ENCODE results near the gene PACS2.
"Not testable (repeated sequence)": the region's sequence is repeated elsewhere in the genome, so short reads cannot be mapped to it uniquely, and the experiment has no call there.

The PACS2 gene

DNA sequence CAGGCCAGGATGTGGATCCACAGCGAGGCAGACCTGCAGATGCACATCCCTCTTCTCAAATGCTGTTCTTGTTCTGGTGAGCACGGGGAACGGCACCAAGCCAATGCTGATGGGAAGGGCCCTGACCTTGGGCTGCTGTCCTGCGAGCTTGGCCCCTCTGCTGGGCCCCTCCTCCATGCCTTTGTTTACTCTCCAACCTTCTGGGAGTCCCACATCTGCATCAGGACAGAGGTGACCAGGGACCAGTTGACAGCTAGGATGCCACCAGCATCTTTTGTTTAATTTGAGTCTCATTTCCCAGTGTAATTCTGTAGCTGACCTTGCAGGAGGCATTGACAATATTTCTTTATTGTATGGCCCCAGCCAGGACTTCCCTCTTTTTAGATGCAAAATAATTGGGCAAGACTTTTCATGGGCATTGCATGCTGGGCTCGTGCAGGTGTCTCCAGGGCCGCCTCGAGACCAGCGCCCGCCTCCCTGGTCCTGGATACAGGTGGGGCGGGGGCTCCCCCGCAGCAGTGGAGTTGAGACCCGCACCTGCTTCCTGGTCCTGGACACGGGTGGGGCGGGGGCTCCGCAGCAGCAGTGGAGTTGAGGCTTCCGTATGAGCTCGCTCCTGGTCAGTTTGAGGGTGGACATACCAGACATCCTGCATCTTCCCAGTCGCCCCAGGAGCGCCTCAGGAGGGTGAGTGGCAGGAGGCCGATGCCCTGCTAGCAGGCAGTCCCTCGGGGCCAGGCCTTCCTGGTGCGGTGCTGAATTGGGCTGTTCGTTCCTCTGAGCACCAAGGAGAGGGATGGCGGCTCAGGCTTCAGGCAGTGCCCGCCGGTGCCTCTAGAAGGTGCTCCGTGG, 11.4 kb downstream of the PACS2 start:
- peak; percentile 6 for DNase-seq (ENCODE audit: extremely low read depth, insufficient read length)
- Histone ChIP-seq H3K4me3 (replicated peaks; ENCODE audit: low read depth, low read length) (no peak overlapping the region), H3K27me3 (replicated peaks; ENCODE audit: control insufficient read depth, insufficient read depth, low read length) (no peaks in the 10 kb centered on the region), H3K36me3 (ENCODE audit: control insufficient read depth, insufficient read depth, low read length) (no peaks in the 10 kb centered on the region)
- TF ChIP-seq, protein P1, sequence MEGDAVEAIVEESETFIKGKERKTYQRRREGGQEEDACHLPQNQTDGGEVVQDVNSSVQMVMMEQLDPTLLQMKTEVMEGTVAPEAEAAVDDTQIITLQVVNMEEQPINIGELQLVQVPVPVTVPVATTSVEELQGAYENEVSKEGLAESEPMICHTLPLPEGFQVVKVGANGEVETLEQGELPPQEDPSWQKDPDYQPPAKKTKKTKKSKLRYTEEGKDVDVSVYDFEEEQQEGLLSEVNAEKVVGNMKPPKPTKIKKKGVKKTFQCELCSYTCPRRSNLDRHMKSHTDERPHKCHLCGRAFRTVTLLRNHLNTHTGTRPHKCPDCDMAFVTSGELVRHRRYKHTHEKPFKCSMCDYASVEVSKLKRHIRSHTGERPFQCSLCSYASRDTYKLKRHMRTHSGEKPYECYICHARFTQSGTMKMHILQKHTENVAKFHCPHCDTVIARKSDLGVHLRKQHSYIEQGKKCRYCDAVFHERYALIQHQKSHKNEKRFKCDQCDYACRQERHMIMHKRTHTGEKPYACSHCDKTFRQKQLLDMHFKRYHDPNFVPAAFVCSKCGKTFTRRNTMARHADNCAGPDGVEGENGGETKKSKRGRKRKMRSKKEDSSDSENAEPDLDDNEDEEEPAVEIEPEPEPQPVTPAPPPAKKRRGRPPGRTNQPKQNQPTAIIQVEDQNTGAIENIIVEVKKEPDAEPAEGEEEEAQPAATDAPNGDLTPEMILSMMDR (IDR thresholded peaks at IDR 0.05; ENCODE audit: insufficient read depth, low read length, poor library complexity, severe bottlenecking), result no peak

DNA sequence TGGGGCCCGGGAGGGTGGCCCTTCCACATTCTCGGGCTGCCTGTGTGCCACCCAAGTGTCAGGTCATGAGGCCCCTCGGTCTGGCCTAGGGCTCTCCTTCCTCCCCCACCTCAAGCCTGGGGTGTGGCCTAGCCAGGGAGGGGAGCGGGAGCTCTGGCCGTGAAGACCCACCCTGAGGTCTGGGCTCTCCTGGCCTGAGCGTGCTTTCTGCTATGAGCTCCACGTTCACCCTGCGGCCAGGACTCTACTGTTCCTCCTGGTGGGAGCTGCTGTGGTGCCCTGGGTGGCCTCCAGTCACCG, 12.0 kb downstream of the PACS2 start:
- TF ChIP-seq, protein P1 (IDR thresholded peaks at IDR 0.05; ENCODE audit: insufficient read depth, low read length, poor library complexity, severe bottlenecking), result no peak
- H3K27me3 ChIP-seq (replicated peaks; ENCODE audit: control insufficient read depth, insufficient read depth, low read length), result no peaks in the 10 kb centered on the region
- DNase-seq (ENCODE audit: extremely low read depth, insufficient read length), result no peak

DNA sequence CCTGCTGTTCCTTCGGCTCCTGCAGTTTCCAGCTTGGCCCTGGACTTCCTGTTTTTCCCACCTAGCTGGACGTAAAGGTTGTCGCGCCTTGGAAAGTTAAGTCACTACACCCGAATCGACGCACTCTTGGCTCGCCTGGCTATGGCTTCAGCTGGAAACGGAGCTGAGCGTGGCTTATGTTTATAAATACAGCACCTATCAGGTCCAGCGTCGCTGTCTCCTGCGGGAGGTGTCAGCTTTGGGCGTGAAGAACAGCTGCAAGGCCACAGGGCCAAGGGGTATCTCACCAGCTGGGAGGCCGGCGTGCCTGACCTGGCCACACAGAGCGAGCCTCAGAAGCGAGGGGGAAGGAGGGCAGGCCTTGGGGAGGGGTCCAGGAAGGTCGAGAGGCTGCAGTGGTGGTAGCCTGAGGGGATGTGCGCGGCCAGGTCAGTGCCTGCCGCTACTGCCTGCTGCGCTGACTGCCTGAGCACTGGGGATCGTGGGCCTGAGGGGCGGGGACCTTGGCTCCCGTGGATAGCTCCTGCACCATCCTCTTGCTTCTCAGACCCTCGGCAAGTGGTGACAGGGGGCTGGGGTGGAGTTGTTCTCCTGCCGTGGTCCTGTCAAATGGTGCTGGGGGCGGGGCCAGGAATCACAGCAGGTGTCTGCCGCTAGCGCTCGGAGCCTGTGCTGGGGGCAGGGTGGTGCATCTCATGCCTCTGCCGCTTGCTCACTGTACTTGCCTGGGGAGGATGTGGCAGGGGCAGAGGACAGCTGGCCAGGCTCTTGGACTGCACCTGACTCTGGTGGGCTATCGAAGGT, 12.5 kb downstream of the PACS2 start:
- H3K27me3 ChIP-seq (replicated peaks; ENCODE audit: control insufficient read depth, insufficient read depth, low read length), result no peaks in the 10 kb centered on the region
- H3K36me3 ChIP-seq (ENCODE audit: control insufficient read depth, insufficient read depth, low read length), result no peaks in the 10 kb centered on the region
- TF ChIP-seq, protein P1 (IDR thresholded peaks at IDR 0.05; ENCODE audit: insufficient read depth, low read length, poor library complexity, severe bottlenecking), result no peak
- no peak for DNase-seq (ENCODE audit: extremely low read depth, insufficient read length)
- no peak overlapping the region for H3K4me3 ChIP-seq (replicated peaks; ENCODE audit: low read depth, low read length)

More for the DNA sequence above, 12.0 kb downstream of the PACS2 start:
- Histone ChIP-seq H3K4me3 (replicated peaks; ENCODE audit: low read depth, low read length) (no peak overlapping the region), H3K36me3 (ENCODE audit: control insufficient read depth, insufficient read depth, low read length) (no peaks in the 10 kb centered on the region)

DNA sequence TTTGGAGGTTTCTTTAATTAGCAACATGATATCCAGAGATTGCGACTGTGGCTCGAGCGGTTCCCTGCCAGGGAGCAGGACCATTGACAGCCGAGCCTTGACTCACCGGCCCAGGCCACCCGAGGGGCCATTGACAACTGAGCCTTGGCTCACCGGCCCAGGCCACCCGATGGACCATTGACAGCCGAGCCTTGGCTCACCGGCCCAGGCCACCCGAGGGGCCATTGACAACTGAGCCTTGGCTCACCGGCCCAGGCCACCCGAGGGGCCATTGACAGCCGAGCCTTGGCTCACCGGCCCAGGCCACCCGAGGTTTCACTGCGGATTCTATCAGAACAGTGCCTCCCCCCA, 13.1 kb downstream of the PACS2 start:
- H3K27me3 ChIP-seq (replicated peaks; ENCODE audit: control insufficient read depth, insufficient read depth, low read length); H3K36me3 ChIP-seq (ENCODE audit: control insufficient read depth, insufficient read depth, low read length); DNase-seq (ENCODE audit: extremely low read depth, insufficient read length); H3K4me3 ChIP-seq (replicated peaks; ENCODE audit: low read depth, low read length): not testable (repeated sequence)

DNA sequence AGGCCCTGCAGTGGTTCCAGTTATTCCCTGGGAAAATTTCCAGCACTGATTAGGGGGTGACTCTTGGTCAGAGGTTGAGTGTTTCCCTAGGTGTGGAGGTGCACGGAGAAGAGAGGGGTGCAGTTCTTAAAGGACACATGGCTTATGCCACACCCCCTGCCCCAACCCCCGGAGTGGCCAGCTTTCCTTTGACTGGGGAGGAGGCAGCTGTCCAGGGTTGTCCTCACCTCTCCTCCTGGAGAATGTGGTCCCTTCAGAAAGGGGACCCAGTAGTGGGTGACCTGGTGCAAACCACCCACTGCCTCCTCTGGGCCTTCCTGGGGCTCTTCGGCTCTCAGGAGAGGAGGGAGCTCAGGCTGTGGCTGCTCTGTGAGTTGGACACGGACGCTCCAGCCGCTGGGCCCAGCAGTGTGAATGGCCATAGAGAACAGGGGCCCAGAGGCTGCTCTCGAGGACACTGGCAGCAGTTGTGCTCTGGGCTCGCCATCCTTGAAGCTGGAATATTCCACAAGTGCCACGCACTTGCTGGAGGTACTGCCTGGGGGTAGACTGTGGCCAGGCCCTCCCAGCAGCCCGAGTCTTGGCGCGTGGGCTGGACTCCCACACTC, 13.6 kb downstream of the PACS2 start:
- TF ChIP-seq, protein P1 (IDR thresholded peaks at IDR 0.05; ENCODE audit: insufficient read depth, low read length, poor library complexity, severe bottlenecking), result no peak
- Histone ChIP-seq H3K4me3 (replicated peaks; ENCODE audit: low read depth, low read length) (no peak overlapping the region), H3K27me3 (replicated peaks; ENCODE audit: control insufficient read depth, insufficient read depth, low read length) (no peaks in the 10 kb centered on the region), H3K36me3 (ENCODE audit: control insufficient read depth, insufficient read depth, low read length) (no peaks in the 10 kb centered on the region)
- no peak for DNase-seq (ENCODE audit: extremely low read depth, insufficient read length)
